PC-9 (cell line): Measurements from ENCODE around the gene CDT1. TPM values are rescaled to one million over a fixed set of nuclear protein-coding genes. Genes with fewer than 3 reads are reported as not detected.
A peak's percentile ranks its signal among the peaks of the same experiment; 100 is the strongest.

ENCODE experiments used
- BruUV-seq: library from RNA; stranded (reverse); fragments of 400-500 nt; replicated peaks from 2 replicates; lab custom pipeline; 2021; lab: Mats Ljungman, UMichigan
- CTCF ChIA-PET: fragments of 300-600 bp; sonication (Branson Sonifier 250); formaldehyde crosslinking; loops from one replicate; lab custom pipeline; 2022; ENCODE audit warnings: antibody characterized with exemption; lab: Charles Lee
- POLR2A ChIA-PET: fragments of 300-600 bp; sonication (Branson Sonifier 250); formaldehyde crosslinking; loops from one replicate; lab custom pipeline; 2022; ENCODE audit warnings: antibody characterized with exemption; ENCODE audit not compliant: unreplicated experiment; lab: Charles Lee
- DNase-seq, 2 experiments: peaks; one replicate each; pipeline versions ENCODE4 v3.0.0 to v3.0.0-alpha.2; 2015 to 2022; ENCODE audit warnings: mixed read lengths in 1 of 2
- H2AFZ ChIP-seq: fragments of 200-600 bp; sonication (generic); 2 replicates; pipeline ENCODE4 v1.8.1; 2017; ENCODE audit warnings: antibody characterized with exemption
- H3F3A ChIP-seq: fragments of 200-600 bp; sonication (generic); 2 replicates; pipeline ENCODE4 v1.8.1; 2017; ENCODE audit warnings: antibody characterized with exemption, mild to moderate bottlenecking, low read depth; ENCODE audit not compliant: insufficient read depth
- H3K27ac ChIP-seq: fragments of 200-600 bp; sonication (generic); 2 replicates; pipeline ENCODE4 v1.6.1; 2016; ENCODE audit warnings: mixed run types
- H3K27me3 ChIP-seq: fragments of 200-600 bp; sonication (generic); 2 replicates; pipeline ENCODE4 v1.6.1; 2016; ENCODE audit warnings: low read depth, mixed run types; ENCODE audit not compliant: insufficient read depth
- H3K36me3 ChIP-seq: fragments of 200-600 bp; sonication (generic); 2 replicates; pipeline ENCODE4 v1.6.1; 2016; ENCODE audit warnings: low read depth, mixed run types
- H3K4me1 ChIP-seq: fragments of 200-600 bp; sonication (generic); replicated peaks from 2 replicates; pipeline ENCODE4 v1.6.1; 2016; ENCODE audit warnings: mixed run types; ENCODE audit not compliant: insufficient read depth
- H3K4me2 ChIP-seq: fragments of 200-600 bp; sonication (generic); 2 replicates; pipeline ENCODE4 v1.6.1; 2017; ENCODE audit warnings: mixed run types
- H3K4me3 ChIP-seq: fragments of 200-600 bp; sonication (generic); 2 replicates; pipeline ENCODE4 v1.6.1; 2016; ENCODE audit warnings: mixed run types
- H3K79me2 ChIP-seq: fragments of 200-600 bp; sonication (generic); 2 replicates; pipeline ENCODE4 v1.6.1; 2017; ENCODE audit warnings: low read depth, mixed run types
- H3K9me2 ChIP-seq: fragments of 200-600 bp; sonication (generic); 2 replicates; pipeline ENCODE4 v1.8.1; 2017; ENCODE audit warnings: mild to moderate bottlenecking; ENCODE audit not compliant: insufficient read depth
- H3K9me3 ChIP-seq: fragments of 200-600 bp; sonication (generic); 2 replicates; pipeline ENCODE4 v1.8.1; 2016; ENCODE audit warnings: low read depth; ENCODE audit not compliant: insufficient read depth
- H4K20me1 ChIP-seq: fragments of 200-600 bp; sonication (generic); 2 replicates; pipeline ENCODE4 v1.8.1; 2017; ENCODE audit not compliant: insufficient read depth
- CTCF ChIP-seq: fragments of 200-600 bp; sonication (generic); conservative IDR thresholded peaks from 2 replicates; pipeline ENCODE4 v1.6.1; 2017; ENCODE audit warnings: mixed run types, antibody characterized with exemption, mild to moderate bottlenecking, moderate library complexity
- EZH2 ChIP-seq: fragments of 200-600 bp; sonication (generic); IDR thresholded peaks from 2 replicates; pipeline ENCODE4 v1.8.0; 2017; ENCODE audit warnings: antibody characterized with exemption, low read depth
- intact Hi-C: fragments of 100-400 bp; cut with micrococcal nuclease; formaldehyde crosslinking; loops from one replicate; pipeline ENCODE4 v1.10.0; 2022; ENCODE audit not compliant: unreplicated experiment
- total RNA-seq: library from RNA; stranded (reverse); gene quantifications from 2 replicates; pipeline ENCODE4 v1.2.3, GENCODE V29; 2021

The CDT1 gene
- total RNA-seq, 1 experiment from 2014 or later = 73.2 TPM

- H3K9me3 ChIP-seq = no peaks in the 10 kb centered on the region
- no peak for DNase-seq
- H3K4me1 ChIP-seq = no peaks in the 10 kb centered on the region
- ChIA-PET POLR2A (interaction anchor here (0.5 kb wide), 1 partner anchor 362 kb away, joined by 15 read pairs; no protein-coding TSS in a partner anchor), CTCF (no interaction called here)
- H3K27ac ChIP-seq = no peak overlapping the region
- no peaks in the 10 kb centered on the region for H3K27me3 ChIP-seq
- BruUV-seq = no TSS peak
- TF ChIP-seq EZH2 (no peak), CTCF (no peak)
- H3K36me3 ChIP-seq = no peaks in the 10 kb centered on the region
- H3K79me2 ChIP-seq = no peaks in the 10 kb centered on the region
- no peak overlapping the region for H2AFZ ChIP-seq
- intact Hi-C loops = no loop called here
- H3K4me2 ChIP-seq = no peak overlapping the region
- H4K20me1 ChIP-seq = no peaks in the 10 kb centered on the region
- no peak overlapping the region for H3K4me3 ChIP-seq
- H3K9me2 ChIP-seq = no peaks in the 10 kb centered on the region
- H3F3A ChIP-seq = no peaks in the 10 kb centered on the region
Measured at GRCh38 chr16:88830783-88831182, 27.2 kb downstream of the CDT1 start.

GRCh38 chr16:88831838-88832237 is 28.2 kb downstream of the CDT1 start:
- Histone ChIP-seq H3F3A (no peaks in the 10 kb centered on the region), H3K4me3 (no peak overlapping the region), H3K27me3 (no peaks in the 10 kb centered on the region), H3K36me3 (no peaks in the 10 kb centered on the region), H3K79me2 (no peaks in the 10 kb centered on the region), H3K9me2 (no peaks in the 10 kb centered on the region), H3K4me2 (no peak overlapping the region), H2AFZ (no peak overlapping the region), H4K20me1 (no peaks in the 10 kb centered on the region), H3K4me1 (no peaks in the 10 kb centered on the region), H3K9me3 (no peaks in the 10 kb centered on the region), H3K27ac (no peak overlapping the region)
- TF ChIP-seq CTCF (no peak; the same call in 1 of the 2 replicates), EZH2 (no peak)
- CTCF ChIA-PET = no interaction called here
- BruUV-seq = no TSS peak
- intact Hi-C loops = no loop called here
- POLR2A ChIA-PET = no interaction called here
- DNase-seq = peak in 1 of 2 experiments; percentile 49

- intact Hi-C loops = no loop called here
- ChIA-PET POLR2A (no interaction called here), CTCF (interaction anchor here (0.6 kb wide), 1 partner anchor 385 kb away, joined by 14 read pairs; the partner anchor contains the start of gene ZNF778)
- no peaks in the 10 kb centered on the region for H3K9me3 ChIP-seq
- H3K36me3 ChIP-seq = no peaks in the 10 kb centered on the region
- no TSS peak for BruUV-seq
- no peak overlapping the region for H2AFZ ChIP-seq
- no peaks in the 10 kb centered on the region for H3K79me2 ChIP-seq
- no peaks in the 10 kb centered on the region for H3K4me1 ChIP-seq
- H3F3A ChIP-seq = no peaks in the 10 kb centered on the region
- no peaks in the 10 kb centered on the region for H3K9me2 ChIP-seq
- no peaks in the 10 kb centered on the region for H3K27me3 ChIP-seq
- H4K20me1 ChIP-seq = no peaks in the 10 kb centered on the region
- no peak for DNase-seq
- no peak overlapping the region for H3K27ac ChIP-seq
- no peak overlapping the region for H3K4me3 ChIP-seq
- no peak overlapping the region for H3K4me2 ChIP-seq
- TF ChIP-seq CTCF (no peak), EZH2 (no peak)
Measured at GRCh38 chr16:88833086-88833485, 29.5 kb downstream of the CDT1 start.
